GM12864 (cell line): ENCODE results near the gene FAM228A.
A peak's percentile ranks its signal among the peaks of the same experiment; 100 is the strongest.

Source experiments
- DNase-seq: peaks from one replicate; pipeline ENCODE4 v3.0.0-alpha.2; 2011; ENCODE audit warnings: low read depth
- H3K4me3 ChIP-seq: 2 replicates; pipeline ENCODE4 v1.5.1; 2011; ENCODE audit warnings: mild to moderate bottlenecking, low read depth, low read length, control low read depth
- TF ChIP-seq, protein P1 (sequence below): IDR thresholded peaks from 2 replicates; pipeline ENCODE4 v1.5.1; 2011; ENCODE audit warnings: low read depth, mild to moderate bottlenecking, moderate library complexity, low read length, control low read depth, inconsistent platforms; ENCODE audit errors: missing control alignments

Gene FAM228A

DNA sequence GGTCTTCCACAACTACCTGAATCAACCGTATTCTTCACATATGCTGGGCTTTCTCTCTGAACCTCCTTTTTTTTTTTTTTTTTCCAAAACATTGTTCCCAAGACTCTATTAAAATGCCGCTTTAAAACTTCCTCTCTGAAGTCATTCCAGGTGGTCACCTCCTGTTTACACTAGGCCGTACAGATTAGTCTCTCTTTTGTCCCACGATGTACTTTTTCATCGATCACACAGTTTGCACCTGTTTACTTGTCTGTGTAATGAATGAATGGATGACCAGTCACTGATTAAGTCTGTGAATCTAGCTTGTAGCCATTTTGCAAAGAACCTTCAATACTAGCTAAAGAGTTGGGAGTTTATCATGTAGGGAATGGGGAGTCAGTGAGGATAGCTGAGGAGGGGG, 16.7 kb upstream of the FAM228A start:
- DNase-seq, result no peak
- no peak overlapping the region for H3K4me3 ChIP-seq
- TF ChIP-seq, protein P1, sequence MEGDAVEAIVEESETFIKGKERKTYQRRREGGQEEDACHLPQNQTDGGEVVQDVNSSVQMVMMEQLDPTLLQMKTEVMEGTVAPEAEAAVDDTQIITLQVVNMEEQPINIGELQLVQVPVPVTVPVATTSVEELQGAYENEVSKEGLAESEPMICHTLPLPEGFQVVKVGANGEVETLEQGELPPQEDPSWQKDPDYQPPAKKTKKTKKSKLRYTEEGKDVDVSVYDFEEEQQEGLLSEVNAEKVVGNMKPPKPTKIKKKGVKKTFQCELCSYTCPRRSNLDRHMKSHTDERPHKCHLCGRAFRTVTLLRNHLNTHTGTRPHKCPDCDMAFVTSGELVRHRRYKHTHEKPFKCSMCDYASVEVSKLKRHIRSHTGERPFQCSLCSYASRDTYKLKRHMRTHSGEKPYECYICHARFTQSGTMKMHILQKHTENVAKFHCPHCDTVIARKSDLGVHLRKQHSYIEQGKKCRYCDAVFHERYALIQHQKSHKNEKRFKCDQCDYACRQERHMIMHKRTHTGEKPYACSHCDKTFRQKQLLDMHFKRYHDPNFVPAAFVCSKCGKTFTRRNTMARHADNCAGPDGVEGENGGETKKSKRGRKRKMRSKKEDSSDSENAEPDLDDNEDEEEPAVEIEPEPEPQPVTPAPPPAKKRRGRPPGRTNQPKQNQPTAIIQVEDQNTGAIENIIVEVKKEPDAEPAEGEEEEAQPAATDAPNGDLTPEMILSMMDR, result no peak

DNA sequence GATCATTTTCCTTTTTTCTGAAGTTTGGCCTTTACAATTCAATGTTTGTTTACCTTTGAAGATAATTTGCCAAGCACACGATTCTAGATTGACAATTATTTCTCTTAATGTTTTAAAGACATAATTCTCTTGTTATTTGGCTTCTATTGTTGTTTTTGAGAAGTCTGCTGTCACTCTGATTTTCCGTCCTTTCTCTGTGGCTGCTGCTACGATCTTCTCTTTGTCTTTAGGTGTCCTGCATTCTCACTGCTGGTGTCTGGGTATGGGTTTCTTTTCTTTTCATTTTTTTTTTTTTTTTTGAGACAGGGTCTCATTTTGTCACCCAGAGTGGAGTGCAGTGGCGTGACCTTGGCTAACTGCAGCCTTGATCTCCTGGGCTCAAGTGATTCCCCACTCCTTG, 15.1 kb upstream of the FAM228A start:
- DNase-seq, result no peak
- no peak overlapping the region for H3K4me3 ChIP-seq
- TF ChIP-seq, protein P1, result no peak

DNA sequence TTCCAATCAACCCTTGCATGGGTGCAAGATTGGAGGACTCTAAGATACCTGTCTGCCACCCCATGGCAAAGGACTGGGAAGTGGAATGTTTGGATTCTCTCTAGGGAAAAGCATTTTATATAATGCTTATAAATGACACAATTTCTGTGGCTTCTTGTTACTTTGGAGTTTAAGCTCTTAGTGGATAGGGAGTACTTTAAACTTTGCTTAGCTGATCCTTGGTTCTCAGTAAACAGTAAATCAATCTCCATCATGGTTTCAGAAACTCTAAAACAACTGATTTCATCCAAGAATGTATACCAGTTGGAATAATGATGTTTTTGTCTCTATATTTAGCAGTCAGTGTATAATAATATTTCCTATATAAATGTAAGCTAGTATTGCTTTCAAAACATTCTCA, 14.1 kb upstream of the FAM228A start:
- DNase-seq, result no peak
- TF ChIP-seq, protein P1, result no peak
- no peak overlapping the region for H3K4me3 ChIP-seq

DNA sequence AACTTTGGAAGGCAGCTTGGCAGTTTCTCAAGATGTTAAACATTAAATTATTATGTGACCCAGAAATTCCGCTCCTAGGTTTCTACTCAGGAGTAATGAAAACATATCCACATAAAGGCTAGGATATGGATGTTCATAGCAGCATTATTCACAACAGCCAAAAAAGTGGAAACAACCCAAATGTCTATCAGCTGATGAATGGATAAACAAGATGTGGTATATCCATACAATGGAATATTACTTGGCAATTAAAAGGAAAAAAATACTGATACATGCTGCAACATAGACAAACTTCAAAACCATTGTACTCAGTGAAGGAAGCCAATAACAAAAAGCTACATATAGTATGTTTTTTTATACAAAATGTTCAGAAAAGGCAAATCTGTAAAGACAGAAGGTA, 12.4 kb upstream of the FAM228A start:
- no peak overlapping the region for H3K4me3 ChIP-seq
- DNase-seq, result no peak
- TF ChIP-seq, protein P1, result no peak

DNA sequence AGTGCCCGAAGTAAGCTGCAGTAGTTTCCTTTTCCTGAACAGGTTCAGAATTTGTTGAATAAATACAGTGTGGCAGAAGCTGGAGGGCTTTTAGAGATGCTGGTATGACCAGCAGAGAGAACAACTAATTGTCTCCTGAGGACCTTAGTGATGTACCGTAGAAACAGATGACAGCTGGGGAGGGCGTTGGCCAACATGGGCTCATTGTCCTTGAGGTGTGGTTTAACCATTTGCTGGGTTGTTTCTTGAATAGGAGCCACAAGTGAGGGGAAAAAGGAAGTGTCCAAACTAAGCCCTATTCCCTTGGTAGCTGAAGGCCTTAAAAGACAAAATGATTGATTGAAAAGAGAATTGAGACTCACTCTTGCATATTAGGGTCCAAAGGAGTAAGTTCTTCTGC, 11.7 kb upstream of the FAM228A start:
- no peak overlapping the region for H3K4me3 ChIP-seq
- TF ChIP-seq, protein P1, result no peak
- DNase-seq, result no peak

DNA sequence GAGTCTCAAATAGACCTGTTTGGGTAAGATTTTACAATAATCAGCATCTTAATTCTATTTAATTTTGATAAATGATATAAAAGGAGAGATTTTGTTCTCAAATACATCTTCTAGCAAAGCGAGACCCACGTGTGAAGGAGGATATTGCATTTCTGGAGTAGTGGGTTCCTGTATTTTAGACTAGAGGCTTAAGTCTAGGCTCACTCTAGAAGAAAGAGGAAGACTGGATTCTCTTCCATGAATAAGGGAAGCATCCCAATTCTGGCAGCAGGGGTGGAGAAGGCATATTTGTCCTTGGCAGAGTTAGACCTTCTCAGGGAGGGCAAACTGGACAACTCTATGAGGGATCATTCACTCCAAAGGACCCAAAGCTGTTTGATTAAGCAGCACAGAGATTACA, 11.3 kb upstream of the FAM228A start:
- TF ChIP-seq, protein P1, result no peak
- no peak overlapping the region for H3K4me3 ChIP-seq
- no peak for DNase-seq

DNA sequence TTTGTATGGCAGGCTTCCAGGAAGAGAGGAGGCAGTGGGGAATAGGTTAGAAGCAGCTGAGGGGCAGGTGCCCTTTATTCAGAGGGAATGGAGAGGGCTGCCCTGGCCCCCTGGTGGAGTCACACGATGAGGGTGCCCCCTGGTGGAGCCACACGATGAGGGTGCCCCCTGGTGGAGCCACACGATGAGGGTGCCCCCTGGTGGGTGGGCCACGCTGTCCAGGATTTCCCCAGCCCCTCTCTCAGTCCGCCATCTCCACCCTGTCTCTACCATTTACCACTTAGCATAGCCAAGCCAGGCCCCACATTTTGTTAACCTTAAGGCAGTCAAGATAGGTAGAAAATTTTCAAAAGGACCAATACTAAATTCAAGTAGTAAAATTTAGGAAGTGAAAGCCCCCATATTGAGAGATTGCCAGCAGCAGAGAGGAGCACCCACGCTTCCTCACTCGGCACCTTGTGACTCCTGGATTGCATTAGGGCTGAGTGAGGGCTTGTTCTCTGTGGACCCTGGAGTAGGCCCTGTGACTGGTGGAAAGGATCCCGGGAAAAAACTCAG, 10.4 kb upstream of the FAM228A start:
- TF ChIP-seq, protein P1, result peak; percentile 86
- no peak overlapping the region for H3K4me3 ChIP-seq
- peak; percentile 29 for DNase-seq
